Pulmonary artery endothelial cell (primary cell): ENCODE results near the gene MLN. TPM values are rescaled to one million over a fixed set of nuclear protein-coding genes. Genes with fewer than 3 reads are reported as not detected.

ENCODE experiments used
- DNase-seq: peaks from one replicate; pipeline ENCODE4 v3.0.0-alpha.2; 2011; ENCODE audit warnings: low read depth, low spot score
- total RNA-seq: library from RNA; depleted of rRNA; stranded (reverse); fragments of >200 nt; gene quantifications from 2 replicates; pipeline ENCODE4 v1.2.3, GENCODE V29; 2014

Gene MLN
- total RNA-seq, 1 donor from 2014 or later, result not detected

- no peak for DNase-seq
These were observed 14.3 kb downstream of the MLN start for GRCh38 chr6:33789550-33789895.

GRCh38 chr6:33788694-33789549 lies 14.9 kb downstream of the MLN start, which contains the start of gene LEMD2:
Gene LEMD2, minus strand, starts transcription at chr6:33789130. Its CDS starts 14 bp downstream, at chr6:33789116.
- DNase-seq, result peak; percentile 78

- no peak for DNase-seq
These were observed 15.7 kb downstream of the MLN start for GRCh38 chr6:33787954-33788693.

GRCh38 chr6:33787346-33787953 lies 16.4 kb downstream of the MLN start:
- DNase-seq, result no peak

GRCh38 chr6:33786736-33787135 lies 17.1 kb downstream of the MLN start:
- no peak for DNase-seq

- no peak for DNase-seq
These were observed 18.0 kb downstream of the MLN start for GRCh38 chr6:33785778-33786177.

GRCh38 chr6:33784787-33785186 lies 19.0 kb downstream of the MLN start:
- no peak for DNase-seq

GRCh38 chr6:33783781-33784520 lies 19.9 kb downstream of the MLN start:
- no peak for DNase-seq

GRCh38 chr6:33782561-33782960 lies 21.2 kb downstream of the MLN start:
- no peak for DNase-seq

GRCh38 chr6:33781131-33781975 lies 22.4 kb downstream of the MLN start:
- DNase-seq, result peak; percentile 89

- no peak for DNase-seq
These were observed 23.9 kb downstream of the MLN start for GRCh38 chr6:33779895-33780294.

- no peak for DNase-seq
These were observed 24.5 kb downstream of the MLN start for GRCh38 chr6:33779290-33779689.

GRCh38 chr6:33778444-33779121 lies 25.2 kb downstream of the MLN start:
- no peak for DNase-seq

GRCh38 chr6:33777398-33778388 lies 26.1 kb downstream of the MLN start:
- no peak for DNase-seq

- DNase-seq, result no peak
These were observed 27.0 kb downstream of the MLN start for GRCh38 chr6:33776764-33777163.

GRCh38 chr6:33776186-33776585 lies 27.6 kb downstream of the MLN start:
- DNase-seq, result no peak

GRCh38 chr6:33774774-33775173 lies 29.0 kb downstream of the MLN start:
- DNase-seq, result no peak

GRCh38 chr6:33772902-33773472 lies 30.8 kb downstream of the MLN start:
- DNase-seq, result no peak
